Sigmoid colon (tissue), 7 donors: ENCODE measurements around the gene KIF26A. TPM values are rescaled to one million over a fixed set of nuclear protein-coding genes. Genes with fewer than 3 reads are reported as not detected.

Source experiments
- DNase-seq: peaks from one replicate; pipeline ENCODE4 v3.0.0-alpha.2; 2019
- H3K27ac ChIP-seq, 4 donors: fragments of 200-600 bp; sonication (generic); one replicate each; pipeline ENCODE4 v1.5.1; 2016 to 2019; ENCODE audit warnings: mild to moderate bottlenecking in 1 of 4
- H3K27me3 ChIP-seq, 3 donors: fragments of 200-600 bp; sonication (generic); one replicate each; pipeline ENCODE4 v1.5.1; 2019; ENCODE audit warnings: mild to moderate bottlenecking in 1 of 3
- H3K36me3 ChIP-seq, 4 donors: fragments of 200-600 bp; sonication (generic); one replicate each; pipeline ENCODE4 v1.5.1; 2016 to 2019
- H3K4me1 ChIP-seq, 4 donors: fragments of 200-600 bp; sonication (generic); one replicate each; pipeline ENCODE4 v1.5.1; 2017 to 2019
- H3K4me3 ChIP-seq, 4 donors: fragments of 200-600 bp; sonication (generic); one replicate each; pipeline ENCODE4 v1.5.1; 2017 to 2019; ENCODE audit warnings: mild to moderate bottlenecking in 2 of 4, moderate library complexity in 1 of 4
- H3K9me3 ChIP-seq, 4 donors: fragments of 200-600 bp in 3 of 4; sonication (generic) in 3 of 4; one replicate each; pipeline versions ENCODE4 v1.5.1 to v1.6.1; 2013 to 2019
- EP300 ChIP-seq, 4 donors: sonication (generic); formaldehyde crosslinking; IDR thresholded peaks; one replicate each; pipeline ENCODE4 v1.6.1; 2017; ENCODE audit warnings: antibody characterized with exemption in 4 of 4
- POLR2A ChIP-seq, 2 donors: fragments of 450-650 bp; IDR thresholded peaks; one replicate each; pipeline ENCODE4 v1.6.1; 2016; ENCODE audit warnings: antibody characterized with exemption in 2 of 2, mild to moderate bottlenecking in 2 of 2, moderate library complexity in 2 of 2
- POLR2AphosphoS5 ChIP-seq, 4 donors: sonication (generic); formaldehyde crosslinking; IDR thresholded peaks; one replicate each; pipeline ENCODE4 v1.6.1; 2017; ENCODE audit warnings: antibody characterized with exemption in 4 of 4
- WGBS, 2 donors: extraction: QIAGEN DNeasy Blood & Tissue Kit; methylation state at CpG; one replicate each; pipeline ENCODE4 v1.1.7; 2013; 5-methylcytosine and 5-hydroxymethylcytosine counted together
- intact Hi-C: fragments of 100-400 bp; cut with DNase I; formaldehyde crosslinking; loops from one replicate; pipeline ENCODE4 v1.15.1; 2023
- polyA plus RNA-seq, 3 donors: library from polyadenylated mRNA; stranded (reverse); fragments of 200-250 nt; gene quantifications; one replicate each; pipeline ENCODE4 v1.2.3, GENCODE V29; 2013
- total RNA-seq, 4 donors: library from RNA; depleted of rRNA; stranded (reverse); fragments of >200 nt; gene quantifications; one replicate each; pipeline ENCODE4 v1.1.0, GENCODE V29; 2016
- TF ChIP-seq, protein P1 (sequence below), 4 experiments: fragments of 450-650 bp in 3 of 4; fragments of 200-600 bp in 1 of 4; IDR thresholded peaks; one replicate each; pipeline ENCODE4 v1.5.1; 2016 to 2019; ENCODE audit warnings: antibody characterized with exemption in 4 of 4, mild to moderate bottlenecking in 3 of 4, moderate library complexity in 2 of 4
- donor health status: healthy with polysubstance abuse.
- donor health status: Bipolar disorder and iron deficiency.
- donor health status: healthy.

The KIF26A gene
- total and polyA plus RNA-seq, 7 donors: 0.60 to 4.2 (median 2.1) TPM

DNA sequence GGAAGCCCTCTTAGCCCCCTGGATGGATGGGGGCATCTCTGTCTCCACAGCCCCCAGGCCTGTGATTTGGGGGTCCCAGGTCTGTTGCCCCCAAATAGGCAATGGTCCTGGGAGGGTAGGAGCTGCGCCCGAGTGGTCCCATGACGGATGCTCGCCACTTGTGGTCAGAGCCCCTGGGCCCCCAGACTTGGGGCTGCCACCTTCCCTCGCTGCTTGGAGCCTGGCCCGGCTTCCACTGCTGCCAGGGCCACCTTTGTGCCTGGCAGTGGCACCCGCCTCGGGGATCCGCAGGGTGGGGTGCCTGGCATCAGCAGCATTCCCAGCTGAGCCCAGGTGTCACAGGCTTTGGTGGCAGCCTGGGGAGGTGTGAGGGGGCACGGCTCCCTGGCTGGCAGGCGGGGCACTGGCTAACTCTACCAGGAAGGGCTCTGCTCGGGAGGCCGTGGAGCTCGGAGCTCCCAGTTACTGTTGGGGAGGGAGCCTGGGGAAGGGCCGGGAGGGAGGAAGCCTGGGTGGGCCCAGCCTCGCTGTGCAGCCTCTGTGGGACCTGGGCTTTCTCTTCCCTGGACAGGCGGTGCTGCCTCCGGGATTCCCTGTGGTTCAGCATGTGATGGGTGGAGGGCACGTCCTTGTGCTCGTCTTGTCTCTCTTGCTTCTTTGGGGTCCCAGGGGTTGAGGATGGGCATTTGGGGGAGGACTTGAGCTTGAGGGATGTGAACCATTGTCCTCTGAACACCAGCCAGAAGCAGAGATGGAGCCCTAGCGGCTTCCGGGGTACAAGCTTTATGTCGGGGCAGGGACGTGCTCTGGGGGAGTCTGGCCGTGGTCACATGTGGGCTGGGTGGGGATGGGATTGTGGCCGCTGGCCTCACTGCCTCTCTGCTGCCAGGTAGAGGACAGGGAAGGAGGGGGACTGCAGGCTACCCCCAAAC lies 5.4 kb downstream of the KIF26A start:
- DNase-seq: peak; percentile 60
- Histone ChIP-seq H3K4me1 (peaks cover 0 to 9% (median 7%) of the 10 kb centered on the region in 4 donors), H3K36me3 (no peaks in the 10 kb centered on the region), H3K27ac (no peak overlapping the region), H3K9me3 (no peaks in the 10 kb centered on the region), H3K27me3 (peaks cover 6 to 12% (median 10%) of the 10 kb centered on the region in 3 donors), H3K4me3 (no peak overlapping the region)
- no peak for TF ChIP-seq EP300 (IDR thresholded peaks at IDR 0.05)
- TF ChIP-seq, protein P1, sequence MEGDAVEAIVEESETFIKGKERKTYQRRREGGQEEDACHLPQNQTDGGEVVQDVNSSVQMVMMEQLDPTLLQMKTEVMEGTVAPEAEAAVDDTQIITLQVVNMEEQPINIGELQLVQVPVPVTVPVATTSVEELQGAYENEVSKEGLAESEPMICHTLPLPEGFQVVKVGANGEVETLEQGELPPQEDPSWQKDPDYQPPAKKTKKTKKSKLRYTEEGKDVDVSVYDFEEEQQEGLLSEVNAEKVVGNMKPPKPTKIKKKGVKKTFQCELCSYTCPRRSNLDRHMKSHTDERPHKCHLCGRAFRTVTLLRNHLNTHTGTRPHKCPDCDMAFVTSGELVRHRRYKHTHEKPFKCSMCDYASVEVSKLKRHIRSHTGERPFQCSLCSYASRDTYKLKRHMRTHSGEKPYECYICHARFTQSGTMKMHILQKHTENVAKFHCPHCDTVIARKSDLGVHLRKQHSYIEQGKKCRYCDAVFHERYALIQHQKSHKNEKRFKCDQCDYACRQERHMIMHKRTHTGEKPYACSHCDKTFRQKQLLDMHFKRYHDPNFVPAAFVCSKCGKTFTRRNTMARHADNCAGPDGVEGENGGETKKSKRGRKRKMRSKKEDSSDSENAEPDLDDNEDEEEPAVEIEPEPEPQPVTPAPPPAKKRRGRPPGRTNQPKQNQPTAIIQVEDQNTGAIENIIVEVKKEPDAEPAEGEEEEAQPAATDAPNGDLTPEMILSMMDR (IDR thresholded peaks at IDR 0.05): no peak
- WGBS, 2 donors: 84 to 85% methylated on average over 26 of the region's 26 CpGs
- intact Hi-C loops: no loop called here

DNA sequence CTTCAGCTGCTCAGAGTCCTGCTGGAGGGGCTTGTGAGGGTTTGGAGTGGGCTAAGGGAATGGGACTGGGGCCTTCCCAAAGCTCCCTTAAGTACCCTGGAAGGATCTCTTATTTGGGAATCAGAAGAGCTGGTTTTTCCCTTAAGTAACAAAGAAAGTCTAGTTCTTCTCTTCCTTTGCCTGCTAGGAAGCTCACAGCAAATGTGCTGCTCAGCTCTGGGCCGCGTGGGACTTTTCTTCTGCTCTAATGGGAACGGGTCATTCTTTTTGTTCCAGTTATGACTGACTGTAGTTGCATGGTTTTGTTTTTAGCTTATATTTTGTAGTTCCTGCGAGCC lies 6.0 kb downstream of the KIF26A start:
- intact Hi-C loops: no loop called here
- peaks cover 0 to 4% (median 3%) of the 10 kb centered on the region in 4 donors for H3K4me1 ChIP-seq
- WGBS, 2 donors: 80 to 85% methylated on average over 4 of the region's 4 CpGs

DNA sequence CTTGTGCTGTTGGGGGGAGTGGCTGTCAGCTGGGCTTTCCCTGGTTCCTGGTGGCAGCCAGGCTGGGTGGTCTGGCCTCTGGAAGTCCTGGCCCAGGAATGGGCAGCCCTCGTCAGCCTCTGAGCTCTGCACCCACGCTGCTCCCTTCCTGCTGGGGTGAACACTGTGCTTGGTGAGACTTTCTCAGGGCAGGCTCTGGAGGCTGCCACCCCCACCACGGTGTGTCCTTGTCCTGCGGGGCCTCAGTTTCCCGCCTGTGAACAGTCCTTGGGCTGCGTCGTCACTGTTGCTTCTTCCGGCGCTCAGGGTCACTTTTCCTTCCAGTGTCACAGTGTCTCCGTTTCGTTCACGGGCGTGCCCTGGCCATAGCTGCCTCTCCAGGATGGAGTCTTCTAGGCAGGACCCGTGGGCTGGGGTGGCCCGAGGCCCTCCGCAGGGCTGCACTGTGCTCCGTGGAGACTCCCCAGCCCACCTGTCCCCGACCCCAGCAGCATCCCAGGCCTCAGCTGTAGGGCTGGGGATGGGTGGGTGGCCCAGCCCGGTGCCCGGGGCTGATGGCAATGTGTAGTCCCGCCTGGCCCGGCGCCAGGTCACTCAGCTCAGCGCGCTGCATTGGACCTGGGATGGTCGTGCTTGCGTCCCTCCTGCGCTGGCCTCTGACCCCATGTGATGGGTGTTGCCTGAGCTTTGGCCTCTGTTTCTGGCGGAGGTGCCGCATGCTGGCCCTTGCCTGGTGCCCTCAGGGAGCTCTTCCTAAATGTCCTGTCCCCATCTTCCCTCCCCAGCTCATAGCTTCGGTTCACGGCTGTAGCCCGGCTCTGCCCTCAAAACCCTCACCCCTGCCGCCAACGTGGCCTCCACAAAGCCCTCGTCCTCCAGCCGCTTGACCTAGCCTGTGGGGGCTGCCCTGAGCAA lies 6.8 kb downstream of the KIF26A start:
- H3K27ac ChIP-seq: no peak overlapping the region
- no peak overlapping the region for H3K4me3 ChIP-seq
- 87% methylated on average over 37 of the region's 37 CpGs for WGBS, 2 donors
- no peaks in the 10 kb centered on the region for H3K36me3 ChIP-seq
- TF ChIP-seq POLR2A (IDR thresholded peaks at IDR 0.05) (no peak), EP300 (IDR thresholded peaks at IDR 0.05) (no peak)
- peaks cover 0 to 10% (median 6%) of the 10 kb centered on the region in 4 donors for H3K4me1 ChIP-seq
- peak; percentile 62 for DNase-seq
- intact Hi-C loops: no loop called here
- no peaks in the 10 kb centered on the region for H3K9me3 ChIP-seq
- no peaks in the 10 kb centered on the region for H3K27me3 ChIP-seq

More for the DNA sequence above, 6.0 kb downstream of the KIF26A start:
- TF ChIP-seq POLR2A (IDR thresholded peaks at IDR 0.05) (no peak), EP300 (IDR thresholded peaks at IDR 0.05) (no peak)
- no peak for DNase-seq
- Histone ChIP-seq H3K4me3 (no peak overlapping the region), H3K27ac (no peak overlapping the region), H3K27me3 (peaks cover under 1 to 5% (median 4%) of the 10 kb centered on the region in 3 donors), H3K9me3 (no peaks in the 10 kb centered on the region), H3K36me3 (no peaks in the 10 kb centered on the region)

DNA sequence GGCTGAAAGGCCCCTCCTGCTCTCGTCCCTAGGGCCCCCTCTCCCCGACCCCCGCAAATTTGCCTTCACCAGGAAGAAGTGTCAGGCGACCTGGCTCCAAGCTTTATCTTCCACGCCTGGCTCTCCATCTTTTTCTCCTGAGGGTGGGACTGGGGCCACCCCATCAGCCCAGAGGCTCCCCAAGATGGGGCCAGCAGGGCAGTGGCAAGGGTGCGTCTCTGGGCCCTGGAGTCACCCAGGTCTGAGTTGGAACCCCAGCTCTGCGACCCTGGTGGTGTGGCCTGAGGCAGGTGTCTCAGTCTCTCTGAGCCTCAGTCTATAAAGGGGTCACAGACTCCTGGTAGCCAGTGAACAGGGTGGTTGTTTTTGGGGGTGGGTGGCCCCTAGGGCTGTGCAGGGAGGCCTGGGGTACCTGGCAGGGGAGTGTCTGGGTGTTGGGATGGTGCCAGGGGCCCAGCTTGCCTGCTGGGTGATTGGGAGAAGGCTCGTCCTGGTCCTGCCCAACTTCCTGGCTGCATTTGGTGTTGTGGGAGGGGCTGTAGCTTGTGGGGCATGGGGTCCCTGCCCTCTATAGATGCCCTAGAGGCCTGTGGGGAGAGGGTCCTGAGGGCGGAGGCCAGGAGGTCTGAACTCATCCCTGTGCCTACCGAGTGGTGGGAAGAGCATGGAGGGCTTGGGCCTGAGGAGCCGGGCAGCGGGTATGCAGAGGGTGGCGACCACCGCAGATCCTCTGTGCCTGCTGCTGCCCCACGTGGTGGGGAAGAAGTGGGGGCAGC lies 7.6 kb downstream of the KIF26A start:
- DNase-seq: peak; percentile 47
- H3K36me3 ChIP-seq: no peaks in the 10 kb centered on the region
- H3K4me3 ChIP-seq: no peak overlapping the region
- peaks cover 0 to 17% (median 11%) of the 10 kb centered on the region in 4 donors for H3K4me1 ChIP-seq
- H3K9me3 ChIP-seq: no peaks in the 10 kb centered on the region
- TF ChIP-seq POLR2A (IDR thresholded peaks at IDR 0.05) (no peak), POLR2AphosphoS5 (IDR thresholded peaks at IDR 0.05) (no peak), EP300 (IDR thresholded peaks at IDR 0.05) (no peak)
- TF ChIP-seq, protein P1 (IDR thresholded peaks at IDR 0.05): no peak
- no peak overlapping the region for H3K27ac ChIP-seq
- intact Hi-C loops: no loop called here
- 85 to 86% methylated on average over 15 of the region's 15 CpGs for WGBS, 2 donors
- H3K27me3 ChIP-seq: no peaks in the 10 kb centered on the region

DNA sequence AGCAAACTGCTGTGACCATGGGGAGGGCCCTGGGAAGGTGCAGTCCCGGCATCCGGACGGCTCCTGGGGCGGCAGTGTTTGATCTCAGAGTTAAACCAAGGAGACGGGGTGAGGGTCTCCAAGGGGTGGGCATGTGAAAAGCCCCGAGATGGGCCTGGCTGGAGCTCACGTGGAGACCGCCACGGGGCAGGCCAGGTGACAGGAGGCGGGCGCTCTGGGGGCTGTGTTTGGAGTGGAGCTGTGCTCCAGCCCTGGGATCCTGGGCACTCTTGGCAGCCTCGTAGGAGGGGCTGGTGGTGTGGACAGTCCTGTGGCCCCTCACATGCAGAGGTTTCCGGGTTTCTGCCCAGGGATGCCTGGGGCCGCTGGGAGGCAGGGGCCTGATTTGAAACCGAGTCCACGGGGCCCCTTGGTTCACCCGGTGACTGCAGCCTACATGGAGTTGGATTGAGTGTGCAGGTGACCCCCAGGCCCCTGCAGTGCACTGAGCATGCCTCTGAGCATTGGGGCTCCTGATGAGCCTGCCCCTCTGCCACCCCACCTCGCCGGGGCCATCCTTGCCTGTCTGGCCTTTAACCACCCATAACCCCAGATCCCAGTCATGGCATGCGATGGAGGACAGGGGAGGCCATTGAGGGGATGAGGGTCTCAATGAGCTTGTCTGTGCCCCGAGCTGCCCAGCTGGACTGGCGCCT lies 8.4 kb downstream of the KIF26A start:
- intact Hi-C loops: no loop called here
- no peaks in the 10 kb centered on the region for H3K27me3 ChIP-seq
- peaks cover 0 to 17% (median 11%) of the 10 kb centered on the region in 4 donors for H3K4me1 ChIP-seq
- TF ChIP-seq, protein P1 (IDR thresholded peaks at IDR 0.05): no peak
- TF ChIP-seq EP300 (IDR thresholded peaks at IDR 0.05) (no peak), POLR2A (IDR thresholded peaks at IDR 0.05) (no peak), POLR2AphosphoS5 (IDR thresholded peaks at IDR 0.05) (no peak)
- WGBS, 2 donors: 88 to 91% methylated on average over 22 of the region's 22 CpGs
- peak; percentile 55 for DNase-seq
- H3K4me3 ChIP-seq: no peak overlapping the region
- H3K27ac ChIP-seq: no peak overlapping the region
- H3K36me3 ChIP-seq: no peaks in the 10 kb centered on the region
- H3K9me3 ChIP-seq: no peaks in the 10 kb centered on the region
